ENCODE data around the gene PRKAR2B.
"Not testable (repeated sequence)": the region's sequence is repeated elsewhere in the genome, so short reads cannot be mapped to it uniquely, and the experiment has no call there.

Gene PRKAR2B

DNA sequence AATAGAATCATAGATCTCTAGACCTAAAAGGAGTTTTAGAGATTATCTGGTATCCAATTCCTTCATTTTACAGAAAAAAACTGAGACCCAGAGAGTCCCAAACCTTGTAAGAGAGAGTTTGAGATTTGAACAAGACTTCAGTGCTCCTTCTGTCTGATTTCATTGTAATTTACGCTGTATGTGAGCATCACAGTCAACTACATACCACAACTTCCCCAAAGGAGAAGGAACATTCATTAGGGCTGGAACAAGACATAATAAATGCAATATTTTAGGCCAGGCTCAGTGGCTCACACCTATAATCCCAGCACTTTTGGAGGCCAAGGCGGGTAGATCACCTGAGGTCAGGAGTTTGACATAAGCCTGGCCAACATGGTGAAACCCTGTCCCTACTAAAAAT lies 17.3 kb upstream of the PRKAR2B start:
- DNase-seq (ENCODE audit: low spot score): no peak

- no peak for DNase-seq (ENCODE audit: low spot score)
These were observed 15.3 kb upstream of the PRKAR2B start for GRCh38 chr7:107029061-107029763.

DNA sequence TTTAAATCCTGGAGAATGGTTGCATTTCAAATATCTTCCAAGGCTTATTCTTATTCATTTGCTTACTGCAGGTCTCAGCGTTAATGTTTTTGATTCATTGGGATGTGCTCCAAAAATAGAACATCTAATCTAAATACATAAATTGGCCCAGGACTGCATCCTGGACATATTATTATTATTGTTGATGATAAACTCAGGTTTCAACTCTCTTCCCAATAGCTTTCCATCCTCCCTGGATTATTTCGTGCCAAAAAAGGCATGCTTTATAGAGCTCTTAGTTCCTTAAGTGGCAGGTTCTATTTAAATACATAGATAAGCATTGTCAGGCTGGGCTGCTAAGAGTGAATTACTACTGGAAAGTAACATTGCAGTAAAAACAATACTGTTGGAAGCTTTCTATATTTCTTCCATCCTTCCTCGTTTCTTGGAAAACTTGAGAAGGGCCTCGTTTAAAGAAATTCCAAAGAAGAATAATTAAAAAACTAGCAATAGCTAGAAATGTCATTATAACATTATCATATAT lies 14.7 kb upstream of the PRKAR2B start:
- no peak for DNase-seq (ENCODE audit: low spot score)

- DNase-seq (ENCODE audit: low spot score): no peak
These were observed 12.5 kb upstream of the PRKAR2B start for GRCh38 chr7:107032050-107032449.

- no peak for DNase-seq (ENCODE audit: low spot score)
These were observed 11.6 kb upstream of the PRKAR2B start for GRCh38 chr7:107032720-107033438.

- no peak for DNase-seq (ENCODE audit: low spot score)
These were observed 10.0 kb upstream of the PRKAR2B start for GRCh38 chr7:107034553-107034952.

- no peak for DNase-seq (ENCODE audit: low spot score)
These were observed 9.1 kb upstream of the PRKAR2B start for GRCh38 chr7:107035446-107035845.

DNA sequence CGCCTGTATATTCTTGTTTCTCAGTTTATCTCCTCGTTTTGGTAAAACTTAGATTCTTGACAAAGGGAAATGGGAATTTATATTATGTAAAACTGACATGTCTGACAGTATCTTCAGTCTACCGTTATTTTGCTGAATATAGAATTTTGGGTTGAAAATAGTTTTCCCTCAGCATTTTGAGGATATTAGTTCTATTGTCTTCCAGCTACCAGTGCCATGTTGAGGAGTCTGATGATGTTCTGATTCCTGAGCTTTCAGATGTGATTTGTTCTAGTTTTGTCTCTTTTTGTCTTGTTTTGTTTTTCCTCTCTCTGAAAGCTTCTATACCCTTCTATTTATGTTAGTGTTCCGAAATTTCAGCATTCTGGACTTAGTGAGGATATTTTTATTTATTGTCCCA lies 8.0 kb upstream of the PRKAR2B start:
- no peak for DNase-seq (ENCODE audit: low spot score)

DNA sequence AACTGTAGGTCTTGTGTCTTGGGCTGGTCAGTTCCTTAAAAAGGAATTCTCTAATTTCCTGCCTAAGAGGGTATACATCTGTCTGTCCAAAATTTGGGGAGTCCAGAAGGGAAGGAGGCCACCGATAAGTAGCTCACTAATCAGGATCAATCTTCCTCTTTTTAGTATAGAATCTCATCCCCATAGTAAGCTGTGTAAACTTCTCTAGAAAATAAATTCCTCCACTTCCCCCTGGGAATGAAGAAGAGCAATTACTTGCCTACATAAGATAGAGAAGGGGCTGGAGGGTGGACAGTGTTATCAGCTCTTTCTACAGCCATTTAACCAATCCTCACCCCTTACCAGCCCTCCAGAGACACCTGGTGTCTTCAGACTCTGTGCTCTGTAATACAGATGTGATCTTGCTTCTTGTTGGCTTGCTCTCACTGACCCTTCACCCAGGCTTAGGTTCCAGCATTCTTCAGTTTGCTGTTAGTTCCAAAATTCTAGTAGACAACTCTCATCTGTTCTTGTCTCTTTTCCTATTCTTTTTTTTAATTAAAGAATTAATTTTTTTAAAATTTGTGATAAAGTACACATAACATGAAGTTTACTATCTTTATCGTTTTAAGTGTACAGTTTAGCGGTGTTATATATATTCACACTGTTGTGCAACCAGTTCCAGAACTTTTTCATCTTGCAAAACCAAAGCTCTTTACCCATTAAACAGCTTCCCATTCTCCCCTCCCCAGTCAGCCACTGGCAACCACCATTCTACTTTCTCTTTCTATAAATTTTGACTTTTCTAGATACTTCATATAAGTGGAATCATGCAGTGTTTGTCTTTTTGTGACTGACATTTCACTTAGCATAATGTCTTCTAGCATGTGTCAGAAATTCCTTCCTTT lies 6.5 kb upstream of the PRKAR2B start:
- no peak for DNase-seq (ENCODE audit: low spot score)

DNA sequence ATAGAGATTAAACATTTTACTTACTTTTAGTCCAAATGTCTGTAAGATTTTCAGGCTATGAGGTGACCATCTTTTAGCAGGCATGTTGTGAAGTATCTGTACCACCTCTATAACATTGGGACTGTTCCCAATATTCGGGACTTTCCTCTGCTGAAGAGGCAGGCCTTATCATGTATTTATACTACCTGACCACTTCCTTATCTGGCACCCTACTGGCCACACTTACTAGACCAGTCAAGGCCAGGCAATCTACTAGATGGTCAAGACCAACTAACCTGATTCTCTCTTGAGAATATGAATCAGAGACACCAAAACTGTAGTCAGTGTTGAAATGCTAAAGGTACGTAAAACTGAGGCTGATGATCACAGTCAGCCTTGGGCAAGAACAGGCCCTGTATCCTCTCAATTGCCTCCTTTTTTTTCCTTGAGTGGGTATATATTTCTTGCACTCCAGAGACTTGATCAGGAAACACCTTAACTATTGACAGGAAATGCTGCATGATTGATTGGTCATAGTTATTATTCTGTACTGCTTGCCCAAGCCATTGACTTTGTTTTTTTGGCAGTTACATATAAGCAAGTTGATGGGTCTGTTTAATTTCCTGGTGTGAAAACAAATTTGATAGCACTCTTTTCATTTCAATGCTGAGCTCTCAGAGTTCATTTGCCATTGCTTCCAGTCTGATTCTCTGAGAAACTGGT lies 5.2 kb upstream of the PRKAR2B start:
- no peak for DNase-seq (ENCODE audit: low spot score)

DNA sequence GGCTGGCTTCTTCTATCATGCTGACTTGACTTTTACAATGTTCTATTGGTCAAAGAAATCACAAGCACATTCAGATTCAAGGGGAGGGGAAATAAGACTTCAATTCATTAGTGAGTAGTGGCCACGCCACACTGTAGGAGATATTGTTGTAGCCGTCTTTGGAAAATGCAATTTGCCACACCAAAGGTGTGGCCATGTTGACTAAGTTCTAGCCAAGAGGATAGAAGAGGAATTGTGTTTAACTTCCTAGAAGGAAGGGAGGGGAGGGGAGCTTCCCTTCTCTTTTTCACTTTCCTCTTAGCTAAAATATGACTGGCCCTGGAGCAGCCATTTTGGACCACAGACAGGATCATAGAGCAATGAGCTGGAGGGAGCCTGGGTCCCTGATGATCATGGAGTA lies 3.4 kb upstream of the PRKAR2B start:
- DNase-seq (ENCODE audit: low spot score): no peak

DNA sequence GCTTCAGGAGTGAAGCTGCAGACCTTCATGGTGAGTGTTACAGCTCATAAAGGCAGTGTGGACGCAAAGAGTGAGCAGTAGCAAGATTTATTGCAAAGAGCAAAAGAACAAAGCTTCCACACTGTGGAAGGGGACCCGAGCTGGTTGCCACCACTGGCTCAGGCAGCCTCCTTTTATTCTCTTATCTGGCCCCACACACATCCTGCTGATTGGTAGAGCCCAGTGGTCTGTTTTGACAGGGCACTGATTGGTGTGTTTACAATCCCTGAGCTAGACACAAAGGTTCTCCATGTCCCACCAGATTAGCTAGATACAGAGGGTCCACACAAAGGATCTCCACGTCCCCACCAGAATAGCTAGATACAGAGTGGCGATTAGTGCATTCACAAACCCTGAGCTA lies 2.7 kb upstream of the PRKAR2B start:
- not testable (repeated sequence) for DNase-seq (ENCODE audit: low spot score)

GRCh38 chr7:107042326-107042910 lies 2.1 kb upstream of the PRKAR2B start:
- not testable (repeated sequence) for DNase-seq (ENCODE audit: low spot score)

DNA sequence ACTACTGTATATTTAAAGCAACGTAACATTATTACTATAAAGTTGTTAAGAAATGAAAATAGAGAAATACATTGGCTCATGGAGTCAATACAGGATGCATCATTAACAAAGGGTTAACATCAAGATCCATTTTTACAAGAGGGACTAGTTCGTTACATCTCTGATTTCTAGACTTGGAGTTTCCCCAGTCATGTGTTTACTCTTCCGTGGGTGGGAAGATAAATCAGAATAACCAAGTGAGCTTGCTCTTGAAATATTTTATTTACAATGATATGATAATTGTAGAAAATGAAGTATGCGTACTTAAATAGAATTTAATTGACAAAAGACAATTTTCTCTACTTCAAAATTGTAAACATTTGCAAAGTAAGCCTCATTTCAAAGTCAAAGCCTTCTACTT lies 1.0 kb upstream of the PRKAR2B start:
- DNase-seq (ENCODE audit: low spot score): no peak

DNA sequence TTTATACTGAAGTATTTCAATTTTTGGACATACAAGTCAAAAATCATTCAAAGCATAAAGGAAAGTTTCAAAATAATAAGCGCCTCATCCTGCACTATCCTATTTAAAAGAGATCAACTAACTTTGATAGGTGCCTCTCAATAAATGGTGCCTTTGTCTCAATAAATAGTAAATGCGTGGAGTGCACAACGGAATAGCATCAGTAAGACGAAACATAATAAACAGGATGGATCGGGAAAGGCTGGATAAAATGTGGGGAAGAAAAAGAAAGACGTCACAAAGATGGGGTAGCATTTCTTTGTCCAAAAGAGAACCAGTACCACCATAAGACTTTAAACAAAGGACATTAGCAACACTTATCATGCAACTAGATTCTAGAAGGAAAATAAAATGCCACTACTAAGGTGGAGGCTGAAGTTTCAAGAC lies 571 bp upstream of the PRKAR2B start:
- no peak for DNase-seq (ENCODE audit: low spot score)

GRCh38 chr7:107045195-107045960 lies 873 bp downstream of the PRKAR2B start:
- no peak for DNase-seq (ENCODE audit: low spot score)

GRCh38 chr7:107045980-107046379 lies 1.5 kb downstream of the PRKAR2B start:
- DNase-seq (ENCODE audit: low spot score): no peak

- DNase-seq (ENCODE audit: low spot score): no peak
These were observed 2.2 kb downstream of the PRKAR2B start for GRCh38 chr7:107046491-107047259.

DNA sequence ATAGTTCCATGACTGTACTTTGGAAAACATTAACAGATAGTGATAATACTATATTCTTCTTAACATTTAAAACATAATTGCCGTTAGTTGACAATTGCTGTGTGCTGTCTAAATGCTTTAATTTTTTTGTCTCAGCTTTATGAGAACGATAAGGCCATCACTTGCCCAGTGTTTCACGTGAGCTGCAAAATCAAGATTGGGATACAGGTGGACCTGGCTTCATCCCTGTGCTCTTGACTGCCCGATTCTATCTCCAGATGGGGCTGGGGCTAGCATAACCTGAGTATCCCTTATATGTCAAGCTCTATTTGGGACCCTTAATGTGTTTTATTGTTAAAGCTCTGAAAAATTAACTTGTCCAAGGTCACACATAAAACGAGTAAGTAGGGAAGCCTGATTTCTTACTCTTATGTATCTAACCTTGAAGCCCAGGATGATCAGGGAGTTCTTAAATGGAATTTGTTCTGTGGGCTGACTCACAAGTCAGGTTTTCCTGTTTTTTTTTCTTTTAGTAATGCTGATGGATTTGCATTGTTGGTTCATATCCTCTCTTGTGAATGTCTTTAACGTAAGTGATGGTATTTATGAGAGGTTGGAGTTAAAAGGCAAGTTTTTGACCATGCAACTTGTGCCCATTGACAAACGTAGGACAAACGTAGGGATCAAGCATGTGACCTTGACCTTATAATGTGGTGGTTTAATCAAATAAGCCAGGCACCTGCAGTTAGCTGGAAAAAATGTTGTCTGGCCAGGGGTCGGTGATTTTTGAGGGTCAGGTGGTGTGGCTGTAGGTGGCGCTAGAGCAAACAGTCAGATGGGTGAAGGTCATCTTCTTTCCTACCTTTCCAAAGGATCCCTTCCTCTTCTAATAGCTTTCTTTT lies 3.6 kb downstream of the PRKAR2B start:
- no peak for DNase-seq (ENCODE audit: low spot score)
